Measurements from ENCODE around the gene OPA1. TPM values are rescaled to one million over a fixed set of nuclear protein-coding genes. Genes with fewer than 3 reads are reported as not detected.

The OPA1 gene

Small RNAs within 50 kb of the gene (small RNA-seq; reads per million reads assigned to genes)
- gene RF00019 (not detected), gene RN7SL447P (not detected)

All from skeletal muscle satellite cell (primary cell).